NCI-H1092 treated with DMSO at 0.1 percent for 48 hours (cell line): ENCODE data around the gene METTL26.

Experiments used
- DNase-seq: peaks from one replicate; lab custom pipeline; 2025; lab: John Stamatoyannopoulos, UW

Gene METTL26

DNA sequence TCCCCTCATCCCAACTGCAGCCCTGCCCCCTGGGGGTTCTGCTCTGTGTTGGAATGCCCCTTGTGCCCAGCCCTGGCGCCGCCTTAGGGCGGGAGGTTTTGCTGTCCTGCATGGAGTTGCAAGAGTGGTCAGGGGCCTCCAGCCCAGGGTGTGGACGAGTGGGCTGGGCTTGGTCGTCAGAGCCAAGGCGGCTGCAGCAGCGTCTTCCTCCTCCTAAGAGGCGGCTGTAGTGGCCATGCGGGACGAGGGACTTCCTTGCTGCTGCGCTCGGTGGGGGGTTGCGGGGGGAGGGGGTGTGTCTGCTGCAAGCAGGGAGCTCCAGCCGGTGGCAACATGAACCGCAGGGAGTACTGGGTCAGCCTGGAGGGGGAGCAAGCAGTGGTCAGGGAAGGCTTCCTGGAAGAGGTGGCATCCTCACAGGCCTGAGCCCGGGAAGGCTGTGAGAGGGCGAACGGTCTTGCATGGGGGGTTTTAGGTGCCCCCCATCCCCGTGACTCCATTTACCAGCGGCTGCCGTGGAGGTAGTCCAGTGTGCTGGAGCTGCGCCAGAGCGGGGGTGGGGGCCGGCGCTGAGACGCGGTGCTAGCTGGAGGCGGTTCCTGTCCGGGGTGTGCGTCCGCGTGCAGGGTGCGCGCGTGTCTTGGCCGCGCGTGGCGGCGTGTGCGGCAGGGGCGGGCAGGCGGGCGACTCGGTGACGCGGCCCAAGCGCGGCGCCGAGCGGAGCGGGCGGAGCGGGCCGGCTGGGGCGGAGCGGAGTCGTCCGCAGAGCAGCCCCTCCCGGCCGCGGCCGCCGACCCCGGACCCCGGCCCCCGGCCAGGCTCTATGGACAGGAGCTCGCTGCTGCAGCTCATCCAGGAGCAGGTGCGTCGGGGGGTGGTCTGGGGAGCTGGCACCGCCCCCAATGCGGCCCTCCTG, 39.1 kb upstream of the METTL26 start, which contains the start of gene RHBDL1:
Gene RHBDL1, plus strand, starts transcription at position 704 of the 916 bp plus-strand sequence. Its CDS starts 120 bp downstream, at position 824.
- DNase-seq: no peak

DNA sequence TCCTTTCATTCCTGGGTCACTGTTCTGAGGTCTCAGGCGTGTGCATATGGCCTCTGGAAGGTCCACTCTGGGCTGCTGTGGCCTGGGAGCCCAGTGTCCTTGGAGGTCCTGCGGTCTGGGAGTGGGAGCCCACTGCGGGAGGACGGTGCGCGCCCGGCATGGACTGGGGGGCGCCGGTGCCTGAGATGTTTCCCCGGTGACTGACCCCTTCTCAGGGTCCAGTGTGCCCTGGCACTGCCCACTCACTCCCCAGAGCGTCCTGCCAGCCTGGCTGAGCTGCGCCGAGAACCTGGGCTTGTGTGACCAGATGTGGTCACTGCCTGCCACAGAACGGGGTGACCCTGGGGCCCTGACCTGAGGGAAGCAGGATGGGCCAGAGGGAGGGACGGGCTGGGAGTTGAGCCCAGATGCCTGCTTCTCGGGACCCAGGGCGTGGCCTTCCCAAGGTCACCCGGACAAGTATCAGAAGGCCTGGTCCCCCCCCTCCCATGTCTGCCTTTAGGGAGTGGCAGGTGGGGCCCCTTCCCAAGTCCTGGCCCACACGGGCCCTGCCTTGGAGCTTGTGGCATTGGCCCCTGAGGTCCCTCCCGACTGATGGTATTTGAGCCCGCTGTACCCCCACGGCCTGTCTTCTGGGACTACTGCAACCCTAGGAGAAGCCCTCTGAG, 38.2 kb upstream of the METTL26 start:
- no peak for DNase-seq

DNA sequence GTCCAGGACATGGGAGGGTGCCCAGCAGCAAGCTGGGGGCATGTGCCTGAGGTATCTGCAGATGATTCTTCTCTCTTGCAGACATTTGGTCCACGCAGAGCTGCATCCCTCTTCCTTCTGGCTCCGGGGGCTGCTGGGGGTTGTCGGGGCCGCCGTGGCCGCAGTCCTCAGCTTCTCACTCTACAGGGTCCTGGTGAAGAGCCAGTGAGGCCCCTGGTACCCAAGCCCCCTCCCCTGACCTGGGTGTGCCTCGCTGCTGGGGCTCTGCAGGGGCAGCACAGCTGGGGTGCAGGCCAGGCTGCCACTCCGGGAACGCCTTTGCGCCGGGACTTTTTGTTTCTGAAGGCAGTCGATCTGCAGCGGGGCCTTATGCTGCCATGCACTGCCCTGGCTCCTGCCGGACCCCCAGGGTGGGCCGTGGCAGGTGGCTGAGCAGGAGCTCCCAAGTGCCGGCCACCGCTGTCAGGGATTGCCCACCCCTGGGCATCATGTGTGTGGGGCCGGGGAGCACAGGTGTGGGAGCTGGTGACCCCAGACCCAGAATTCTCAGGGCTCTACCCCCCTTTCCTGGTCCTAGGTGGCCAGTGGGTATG, 37.4 kb upstream of the METTL26 start:
- no peak for DNase-seq

DNA sequence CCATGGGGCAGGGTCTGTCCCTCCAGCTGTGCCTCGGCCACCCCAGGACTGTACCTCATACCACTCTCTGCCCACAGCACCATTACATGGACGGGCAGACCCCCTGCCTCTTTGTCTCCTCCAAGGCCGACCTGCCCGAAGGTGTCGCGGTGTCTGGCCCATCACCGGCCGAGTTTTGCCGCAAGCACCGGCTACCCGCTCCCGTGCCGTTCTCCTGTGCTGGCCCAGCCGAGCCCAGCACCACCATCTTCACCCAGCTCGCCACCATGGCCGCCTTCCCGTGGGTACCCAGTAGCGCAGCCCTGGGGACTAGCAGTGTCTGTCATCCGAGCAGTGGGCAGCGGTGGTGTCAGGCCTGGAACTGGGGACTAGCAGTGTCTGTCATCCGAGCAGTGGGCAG, 36.7 kb upstream of the METTL26 start:
- no peak for DNase-seq

DNA sequence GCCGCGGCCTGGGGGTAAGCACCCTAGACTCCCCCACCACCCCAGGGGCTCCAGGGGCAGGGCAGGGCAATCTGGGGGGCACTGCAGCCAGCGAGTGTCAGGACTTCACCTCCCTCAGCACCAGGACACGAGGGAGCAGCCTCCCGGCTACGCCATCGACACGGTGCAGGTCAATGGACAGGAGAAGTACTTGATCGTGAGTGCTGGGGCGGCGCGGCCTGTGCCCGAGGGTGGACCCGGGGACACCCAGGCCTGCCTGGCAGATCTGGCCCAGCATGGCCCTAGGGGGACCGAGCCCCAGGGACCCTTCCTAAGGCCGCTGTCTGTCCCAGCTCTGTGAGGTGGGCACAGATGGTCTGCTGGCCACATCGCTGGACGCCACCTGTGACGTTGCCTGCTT, 36.3 kb upstream of the METTL26 start:
- no peak for DNase-seq

DNA sequence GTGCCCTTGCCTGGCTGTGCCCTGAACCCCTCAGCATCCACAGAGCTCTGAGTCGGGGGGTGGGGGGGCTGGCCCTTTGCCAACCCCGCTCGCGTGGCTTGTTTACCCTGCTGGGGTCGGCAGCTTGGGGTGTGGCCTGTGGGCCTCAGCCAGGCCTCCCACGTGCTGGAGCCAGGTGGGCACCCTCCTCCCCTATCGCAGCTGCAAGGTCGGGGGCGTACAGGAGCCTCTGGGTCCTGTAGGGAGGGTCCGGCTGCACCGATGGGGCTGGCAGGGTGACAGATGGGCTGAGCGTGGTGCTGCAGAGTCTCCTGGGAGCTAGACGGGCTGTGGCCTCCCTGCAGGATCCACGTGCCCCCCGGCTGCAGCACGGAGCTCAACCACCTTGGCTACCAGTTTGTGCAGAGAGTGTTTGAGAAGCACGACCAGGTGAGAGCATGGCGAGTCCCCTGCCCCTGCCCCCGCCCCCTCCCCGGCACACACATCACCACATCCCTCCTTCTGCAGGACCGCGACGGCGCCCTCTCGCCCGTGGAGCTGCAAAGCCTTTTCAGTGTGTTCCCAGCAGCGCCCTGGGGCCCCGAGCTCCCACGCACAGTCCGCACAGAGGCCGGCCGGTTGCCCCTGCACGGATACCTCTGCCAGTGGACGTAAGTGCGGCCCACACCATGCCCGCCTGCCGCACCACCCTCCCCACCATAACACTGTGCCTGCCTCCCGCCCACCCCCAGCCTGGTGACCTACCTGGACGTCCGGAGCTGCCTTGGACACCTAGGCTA, 35.4 kb upstream of the METTL26 start:
- DNase-seq: no peak

DNA sequence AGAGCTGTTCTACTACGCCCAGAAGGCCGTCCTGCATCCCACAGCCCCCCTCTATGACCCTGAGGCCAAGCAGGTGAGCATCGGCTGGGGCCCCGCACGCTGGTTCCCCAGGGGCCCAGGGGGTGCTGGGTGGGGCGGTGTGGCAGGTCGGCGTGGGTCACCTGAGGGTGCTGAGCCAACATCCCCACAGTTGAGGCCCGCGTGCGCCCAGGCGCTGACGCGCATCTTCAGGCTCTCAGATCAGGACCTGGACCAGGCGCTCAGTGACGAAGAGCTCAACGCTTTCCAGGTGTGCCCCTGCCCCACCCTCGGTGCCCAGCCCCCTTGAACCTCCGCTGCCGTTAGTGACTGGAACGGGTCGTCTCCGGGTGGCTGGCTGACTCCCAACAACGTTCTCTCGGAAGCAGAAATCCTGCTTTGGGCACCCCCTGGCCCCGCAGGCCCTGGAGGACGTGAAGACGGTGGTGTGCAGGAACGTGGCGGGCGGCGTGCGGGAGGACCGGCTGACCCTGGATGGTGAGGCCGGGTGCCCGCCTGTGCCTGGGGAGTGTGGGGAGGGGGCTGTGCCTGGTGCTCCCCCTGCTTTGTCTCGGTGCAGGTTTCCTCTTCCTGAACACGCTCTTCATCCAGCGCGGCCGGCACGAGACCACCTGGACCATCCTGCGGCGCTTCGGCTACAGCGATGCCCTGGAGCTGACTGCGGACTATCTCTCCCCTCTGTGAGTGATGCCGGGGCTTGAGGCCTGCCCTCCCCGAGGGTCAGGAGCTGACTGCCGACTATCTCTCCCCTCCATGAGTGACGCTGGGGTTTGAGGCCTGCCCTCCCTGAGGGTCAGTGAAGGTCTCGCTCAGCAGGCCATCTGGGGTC, 34.6 kb upstream of the METTL26 start:
- no peak for DNase-seq

DNA sequence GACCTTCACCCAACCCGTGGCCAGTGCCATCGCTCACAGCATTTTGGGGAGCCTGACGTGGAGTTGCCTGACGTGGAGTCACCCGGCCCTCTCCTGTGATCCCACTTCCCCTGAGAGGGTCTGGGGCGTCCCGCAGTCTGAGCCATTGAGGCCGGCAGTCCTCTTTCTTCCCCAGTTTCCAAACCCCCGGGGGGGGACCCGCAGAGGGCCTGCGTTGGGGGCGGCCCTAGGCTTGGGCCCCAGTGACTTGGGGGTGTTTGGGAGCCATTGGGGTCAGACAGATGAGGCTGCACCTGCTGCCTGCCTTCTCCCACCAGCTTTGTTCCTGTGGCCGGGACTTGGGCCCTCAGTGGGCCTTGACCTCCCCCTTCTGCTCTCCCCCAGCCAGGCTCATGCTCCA, 33.6 kb upstream of the METTL26 start:
- DNase-seq: no peak

DNA sequence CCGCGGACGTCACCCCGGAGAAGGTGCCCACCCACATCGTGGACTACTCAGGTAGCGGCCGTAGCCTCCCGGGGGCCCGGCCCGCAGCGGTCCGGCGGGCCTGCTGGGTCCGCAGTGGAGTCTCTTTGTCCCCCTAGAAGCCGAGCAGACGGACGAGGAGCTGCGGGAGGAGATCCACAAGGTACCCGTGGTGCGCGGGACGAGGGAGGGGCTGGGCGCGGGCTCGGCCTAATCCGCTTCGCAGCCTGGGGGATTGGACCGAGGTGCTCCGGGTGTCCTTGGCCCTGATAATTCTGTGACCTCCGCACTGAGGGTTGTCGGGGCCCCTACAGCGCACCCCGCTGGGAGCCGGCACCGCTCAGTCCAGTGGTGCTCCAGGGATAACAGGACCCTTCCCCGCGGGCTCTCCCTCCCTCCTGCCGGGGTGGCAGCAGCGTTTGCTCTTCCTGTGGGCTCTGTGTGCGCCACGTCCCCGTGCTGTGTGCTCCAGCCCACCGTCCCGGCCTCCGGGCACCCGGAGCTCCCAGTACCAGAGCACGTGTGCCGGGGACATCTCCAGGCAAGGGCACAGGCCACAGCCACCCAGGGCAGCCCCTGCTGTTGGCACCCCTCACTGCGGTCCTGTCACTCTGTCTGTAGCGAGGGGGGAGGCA, 32.5 kb upstream of the METTL26 start:
- DNase-seq: no peak

DNA sequence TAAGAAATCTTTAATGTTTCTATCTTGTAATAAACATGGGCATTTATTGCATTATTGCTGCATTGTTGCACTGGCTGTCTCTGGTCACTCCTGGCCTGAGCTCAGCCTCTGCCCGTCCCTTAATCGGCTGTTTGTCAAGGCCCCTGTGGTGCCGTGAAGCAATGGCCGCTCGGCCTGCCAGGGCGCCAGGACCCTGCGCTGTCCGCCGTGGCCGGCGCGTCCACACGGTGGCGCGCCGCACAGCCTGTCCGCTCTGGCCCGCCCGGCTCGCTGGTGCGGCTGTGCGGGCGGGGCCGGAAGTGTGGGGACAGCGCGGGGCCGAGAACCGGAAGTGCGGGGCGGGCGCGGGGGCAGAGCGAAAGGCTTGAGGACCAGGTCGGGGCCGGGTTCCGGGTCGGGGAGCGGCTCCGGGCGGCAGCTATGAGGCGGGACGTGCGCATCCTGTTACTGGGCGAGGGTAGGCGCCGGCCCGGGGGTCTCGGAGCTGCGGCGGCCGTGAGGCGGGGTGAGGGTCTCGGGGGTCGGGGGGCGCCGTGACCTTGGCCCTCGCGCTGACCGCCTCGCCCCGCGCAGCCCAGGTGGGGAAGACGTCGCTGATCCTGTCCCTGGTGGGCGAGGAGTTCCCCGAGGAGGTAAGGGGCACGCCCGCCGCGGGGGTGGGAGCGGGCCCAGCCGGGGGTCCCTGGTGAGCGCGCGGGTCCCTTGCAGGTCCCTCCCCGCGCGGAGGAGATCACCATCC, 31.8 kb upstream of the METTL26 start, which contains the start of gene RHOT2:
Gene RHOT2, plus strand, starts transcription at position 353 of the 739 bp plus-strand sequence. Its CDS starts 68 bp downstream, at position 421.
- peak; percentile 89 for DNase-seq

DNA sequence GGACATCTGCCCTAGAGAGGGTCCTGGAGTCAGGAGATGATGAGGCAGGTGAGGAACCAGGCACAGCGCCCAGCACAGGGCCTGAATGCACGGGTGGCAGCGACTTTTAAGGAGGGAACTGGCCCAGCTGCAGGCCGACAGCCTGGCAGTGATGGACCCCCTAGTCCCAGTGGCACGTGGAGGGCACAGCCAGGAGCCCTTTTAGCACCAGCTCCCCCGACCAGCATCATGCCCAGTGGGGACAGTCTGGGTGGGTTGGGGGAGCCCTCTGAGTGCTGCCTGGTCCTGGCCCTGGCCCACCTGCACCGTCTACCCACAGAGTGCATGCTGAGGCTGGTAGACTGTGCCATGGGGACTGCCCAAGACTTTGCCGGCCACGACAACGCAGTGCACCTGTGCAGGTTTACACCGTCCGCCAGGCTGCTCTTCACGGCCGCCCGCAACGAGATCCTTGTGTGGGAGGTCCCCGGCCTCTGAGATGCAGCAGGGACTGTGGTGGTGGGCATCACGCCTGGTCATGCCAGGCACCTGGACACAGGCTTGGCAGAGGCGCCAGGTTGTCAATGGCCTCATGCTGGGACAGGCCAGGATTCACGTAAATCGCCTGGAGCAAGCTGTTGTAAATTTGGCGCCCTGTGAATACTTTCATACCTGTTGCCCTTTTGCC, 31.1 kb upstream of the METTL26 start:
- no peak for DNase-seq

DNA sequence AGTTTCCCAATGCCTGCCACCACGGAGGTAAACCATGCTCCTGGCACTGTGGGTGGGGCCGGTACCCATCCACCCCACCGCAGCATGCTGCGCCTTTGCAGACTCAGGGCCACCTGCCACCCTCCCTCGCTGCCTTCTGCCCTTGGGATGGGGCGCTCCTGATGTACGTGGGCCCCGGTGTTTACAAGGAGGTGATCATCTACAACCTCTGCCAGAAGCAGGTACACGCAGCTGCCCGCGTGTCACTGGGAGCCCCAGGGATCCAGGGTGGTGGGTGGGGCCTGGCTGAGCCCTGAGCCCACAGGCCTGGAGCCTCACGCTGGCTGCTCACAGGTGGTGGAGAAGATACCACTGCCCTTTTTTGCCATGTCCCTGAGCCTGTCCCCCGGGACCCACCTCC, 30.5 kb upstream of the METTL26 start:
- no peak for DNase-seq

DNA sequence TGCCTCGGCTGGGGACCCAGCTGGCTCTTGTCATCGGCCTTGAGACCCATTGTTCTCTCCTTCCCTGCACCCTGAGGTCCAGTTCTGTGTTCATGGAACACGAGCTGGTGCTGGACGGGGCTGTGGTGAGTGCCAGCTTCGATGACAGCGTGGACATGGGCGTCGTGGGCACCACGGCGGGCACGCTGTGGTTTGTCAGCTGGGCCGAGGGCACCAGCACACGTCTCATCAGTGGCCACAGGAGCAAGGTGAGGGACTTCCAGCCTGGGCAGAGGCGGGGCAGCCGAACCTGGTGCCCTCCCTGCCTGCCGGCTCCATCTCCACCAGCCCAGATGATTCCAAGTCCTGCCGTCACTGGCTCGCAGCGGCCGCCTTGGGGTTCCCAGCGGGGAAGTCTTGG, 26.5 kb upstream of the METTL26 start:
- no peak for DNase-seq

DNA sequence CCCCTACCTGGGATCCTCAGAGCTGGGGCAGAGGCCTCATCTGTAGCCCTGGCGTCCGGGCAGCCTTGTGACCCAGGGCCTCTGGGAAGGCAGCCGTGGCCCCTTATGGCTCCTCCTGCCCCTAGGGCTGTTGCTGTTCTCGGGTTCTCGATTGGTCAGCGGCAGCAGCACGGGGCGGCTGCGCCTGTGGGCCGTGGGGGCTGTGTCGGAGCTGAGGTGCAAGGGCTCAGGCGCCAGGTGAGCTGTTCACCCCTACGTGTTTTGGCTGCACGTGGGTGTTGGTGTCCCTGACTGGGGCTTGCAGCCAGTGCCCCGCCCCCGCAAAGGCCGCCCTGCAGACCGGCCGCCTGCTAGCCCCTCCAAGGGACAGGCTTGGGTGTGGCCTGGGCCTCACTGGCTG, 26.0 kb upstream of the METTL26 start:
- no peak for DNase-seq

DNA sequence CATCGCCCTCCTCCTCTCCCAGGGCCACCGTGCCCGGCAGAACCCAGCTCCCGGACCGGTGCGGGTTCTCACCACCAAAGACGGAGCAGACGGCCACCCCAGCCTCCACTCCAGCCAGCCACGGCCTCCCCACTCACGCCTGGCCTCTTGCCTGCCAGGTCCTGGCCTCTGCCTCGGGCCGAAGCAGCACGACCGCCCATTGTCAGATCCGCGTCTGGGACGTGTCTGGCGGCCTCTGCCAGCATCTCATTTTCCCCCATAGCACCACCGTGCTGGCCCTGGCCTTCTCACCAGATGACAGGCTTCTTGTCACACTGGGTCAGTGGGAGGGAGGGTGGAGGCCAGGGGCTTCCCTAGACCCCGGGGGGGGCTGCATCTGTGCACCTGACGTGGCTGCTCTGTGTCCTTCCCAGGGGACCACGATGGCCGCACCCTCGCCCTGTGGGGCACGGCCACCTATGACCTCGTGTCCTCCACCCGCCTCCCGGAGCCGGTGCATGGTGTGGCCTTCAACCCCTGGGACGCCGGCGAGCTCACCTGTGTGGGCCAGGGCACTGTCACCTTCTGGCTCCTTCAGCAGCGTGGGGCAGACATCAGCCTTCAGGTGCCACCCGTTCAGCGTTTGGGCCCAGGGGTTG, 25.2 kb upstream of the METTL26 start:
- DNase-seq: no peak

DNA sequence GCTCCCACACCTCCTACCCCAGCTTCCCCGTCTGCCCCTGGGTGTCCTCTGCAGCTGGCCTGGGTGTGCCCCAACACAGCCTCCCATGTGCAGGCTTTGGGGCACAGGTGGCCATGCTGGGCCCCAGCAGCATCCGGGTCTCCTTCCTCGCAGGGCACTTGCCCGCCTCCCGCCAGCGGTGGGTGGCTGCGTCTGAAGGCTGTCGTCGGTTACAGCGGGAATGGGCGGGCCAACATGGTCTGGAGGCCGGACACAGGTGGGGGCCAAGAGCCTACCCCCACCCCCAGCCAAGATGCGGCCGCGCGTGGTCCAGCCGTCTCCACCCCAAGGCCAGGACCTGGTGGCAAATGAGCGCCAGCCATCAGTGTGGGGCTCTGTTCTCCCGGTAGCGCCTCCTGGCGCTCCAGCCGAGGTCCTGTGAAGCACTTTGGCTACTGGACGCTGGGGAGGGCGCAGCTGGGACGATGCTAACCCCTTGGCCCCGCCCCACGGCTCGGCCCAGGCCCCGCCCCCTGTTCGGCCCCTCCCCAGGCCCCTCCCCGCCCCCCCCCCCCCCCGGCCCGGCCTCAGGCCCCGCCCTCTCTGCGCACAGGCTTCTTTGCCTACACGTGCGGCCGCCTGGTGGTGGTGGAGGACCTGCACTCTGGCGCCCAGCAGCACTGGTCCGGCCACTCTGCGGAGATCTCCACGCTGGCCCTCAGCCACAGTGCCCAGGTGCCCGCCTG, 24.5 kb upstream of the METTL26 start:
- peak; percentile 60 for DNase-seq

DNA sequence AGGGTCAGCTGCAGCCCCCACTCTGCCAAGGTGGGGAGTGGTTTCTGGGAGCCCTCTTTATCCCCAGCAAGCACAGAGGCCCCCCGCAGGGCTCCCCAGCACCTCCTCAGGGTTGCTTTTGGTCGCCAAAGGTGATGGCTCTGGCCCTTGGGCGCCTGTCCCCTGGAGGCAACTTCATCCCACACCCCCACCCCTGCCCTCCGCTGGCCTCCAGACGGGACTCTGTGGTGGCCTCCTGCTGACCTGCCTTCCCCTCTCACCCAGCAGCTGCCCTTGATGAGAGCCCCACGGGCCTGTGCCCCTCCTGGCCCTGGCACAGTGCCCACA, 24.0 kb upstream of the METTL26 start:
- DNase-seq: no peak

DNA sequence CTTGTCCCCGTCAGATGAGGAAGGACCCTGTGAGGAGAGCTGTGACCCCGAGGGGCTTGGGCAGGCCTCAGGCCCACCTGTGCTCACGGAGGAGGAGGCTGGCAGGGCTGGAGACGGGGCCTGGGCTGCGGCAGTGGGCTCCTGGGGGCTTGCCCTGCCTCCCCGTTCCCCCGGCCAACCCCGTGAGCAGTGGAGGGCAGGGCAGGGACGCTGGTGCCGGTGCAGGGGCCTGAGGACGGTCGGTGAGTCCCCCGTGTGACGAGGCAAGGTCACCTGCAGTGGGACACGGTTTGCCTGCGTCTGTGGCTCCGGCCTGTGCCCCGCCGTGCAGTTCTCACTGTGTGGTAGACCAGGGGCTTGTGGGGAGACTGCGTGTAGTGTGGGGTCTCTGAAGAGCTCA, 23.5 kb upstream of the METTL26 start:
- no peak for DNase-seq
